ENCODE data around the gene FER. TPM values are rescaled to one million over a fixed set of nuclear protein-coding genes. Genes with fewer than 3 reads are reported as not detected.
A peak's percentile ranks its signal among the peaks of the same experiment; 100 is the strongest.

The FER gene
- total and polyA plus RNA-seq, 2 of the 13 experiments (the other 11 are each of a cell fraction or from before 2014, with no cell fraction given): 7.9 to 29.0 TPM

GRCh38 chr5:108727651-108728565, 19.8 kb upstream of the FER start (continued):
- TF ChIP-seq ZBTB25 (CRISPR knock-in tag; IDR thresholded peaks at IDR 0.05): peak; percentile 73; the same call in 1 of the 2 replicates
- no peak for TF ChIP-seq ZXDC (CRISPR knock-in tag; IDR thresholded peaks at IDR 0.05)
- no peak for TF ChIP-seq CREB3 (CRISPR knock-in tag; IDR thresholded peaks at IDR 0.05)
- 0 out of 2 replicates have a peak, but pooled peaks have one; percentile 32 for TF ChIP-seq HMG20B (CRISPR knock-in tag; conservative IDR thresholded peaks at IDR 0.05)
- no peak for TF ChIP-seq TCF7L2 (IDR thresholded peaks at IDR 0.05; ENCODE audit: low read depth, low read length)
- no peak for TF ChIP-seq JUND (CRISPR knock-in tag; IDR thresholded peaks at IDR 0.05)
- TF ChIP-seq, protein P1, sequence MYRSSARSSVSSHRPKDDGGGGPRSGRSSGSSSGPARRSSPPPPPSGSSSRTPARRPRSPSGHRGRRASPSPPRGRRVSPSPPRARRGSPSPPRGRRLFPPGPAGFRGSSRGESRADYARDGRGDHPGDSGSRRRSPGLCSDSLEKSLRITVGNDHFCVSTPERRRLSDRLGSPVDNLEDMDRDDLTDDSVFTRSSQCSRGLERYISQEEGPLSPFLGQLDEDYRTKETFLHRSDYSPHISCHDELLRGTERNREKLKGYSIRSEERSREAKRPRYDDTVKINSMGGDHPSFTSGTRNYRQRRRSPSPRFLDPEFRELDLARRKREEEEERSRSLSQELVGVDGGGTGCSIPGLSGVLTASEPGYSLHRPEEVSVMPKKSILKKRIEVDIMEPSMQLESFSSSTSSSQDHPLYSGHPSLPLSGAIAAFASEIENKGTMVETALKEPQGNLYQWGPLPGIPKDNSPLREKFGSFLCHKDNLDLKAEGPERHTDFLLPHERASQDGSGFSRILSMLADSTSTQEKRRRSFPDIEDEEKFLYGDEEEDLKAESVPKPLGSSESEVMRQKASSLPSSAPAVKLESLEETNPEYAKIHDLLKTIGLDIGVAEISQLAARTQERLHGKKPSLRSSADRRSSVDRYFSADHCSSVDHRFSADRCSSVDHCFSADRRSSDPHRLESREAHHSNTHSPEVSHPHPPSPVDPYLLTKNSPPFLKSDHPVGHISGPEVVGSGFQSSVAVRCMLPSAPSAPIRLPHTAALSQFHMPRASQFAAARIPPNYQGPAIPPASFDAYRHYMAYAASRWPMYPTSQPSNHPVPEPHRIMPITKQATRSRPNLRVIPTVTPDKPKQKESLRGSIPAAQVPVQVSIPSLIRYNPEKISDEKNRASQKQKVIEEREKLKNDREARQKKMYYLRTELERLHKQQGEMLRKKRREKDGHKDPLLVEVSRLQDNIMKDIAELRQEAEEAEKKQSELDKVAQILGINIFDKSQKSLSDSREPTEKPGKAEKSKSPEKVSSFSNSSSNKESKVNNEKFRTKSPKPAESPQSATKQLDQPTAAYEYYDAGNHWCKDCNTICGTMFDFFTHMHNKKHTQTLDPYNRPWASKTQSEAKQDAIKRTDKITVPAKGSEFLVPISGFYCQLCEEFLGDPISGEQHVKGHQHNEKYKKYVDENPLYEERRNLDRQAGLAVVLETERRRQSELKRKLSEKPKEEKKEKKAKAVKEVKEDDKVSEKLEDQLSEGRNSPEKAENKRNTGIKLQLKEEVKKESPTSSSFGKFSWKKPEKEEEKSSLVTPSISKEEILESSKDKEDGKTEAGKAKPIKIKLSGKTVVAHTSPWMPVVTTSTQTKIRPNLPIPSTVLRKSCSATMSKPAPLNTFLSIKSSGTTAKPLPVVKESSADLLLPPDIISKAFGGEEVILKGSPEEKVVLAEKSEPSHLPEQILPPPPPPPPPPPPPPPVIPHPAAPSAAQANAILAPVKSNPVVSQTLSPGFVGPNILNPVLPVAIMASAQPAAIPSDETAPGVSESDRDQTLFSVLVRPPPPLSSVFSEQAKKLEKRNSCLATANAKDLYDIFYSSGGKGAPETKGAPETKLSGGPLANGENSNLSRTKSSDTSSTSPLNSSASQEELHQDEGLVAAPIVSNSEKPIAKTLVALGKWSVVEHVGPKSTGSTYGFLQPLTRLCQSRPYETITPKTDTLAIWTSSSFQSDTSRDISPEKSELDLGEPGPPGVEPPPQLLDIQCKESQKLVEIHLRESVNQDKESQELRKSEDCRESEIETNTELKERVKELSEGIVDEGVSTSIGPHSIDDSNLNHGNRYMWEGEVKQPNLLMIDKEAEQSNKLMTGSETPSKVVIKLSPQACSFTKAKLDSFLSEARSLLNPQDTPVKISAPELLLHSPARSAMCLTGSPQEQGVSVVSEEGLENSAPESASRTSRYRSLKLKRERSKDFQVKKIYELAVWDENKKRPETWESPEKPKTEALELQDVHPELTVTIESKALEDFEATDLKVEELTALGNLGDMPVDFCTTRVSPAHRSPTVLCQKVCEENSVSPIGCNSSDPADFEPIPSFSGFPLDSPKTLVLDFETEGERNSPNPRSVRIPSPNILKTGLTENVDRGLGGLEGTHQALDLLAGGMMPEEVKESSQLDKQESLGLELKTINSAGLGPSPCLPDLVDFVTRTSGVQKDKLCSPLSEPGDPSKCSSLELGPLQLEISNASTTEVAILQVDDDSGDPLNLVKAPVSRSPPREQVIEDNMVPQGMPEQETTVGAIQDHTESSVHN (CRISPR knock-in tag; IDR thresholded peaks at IDR 0.05): no peak
- TF ChIP-seq, protein P2, sequence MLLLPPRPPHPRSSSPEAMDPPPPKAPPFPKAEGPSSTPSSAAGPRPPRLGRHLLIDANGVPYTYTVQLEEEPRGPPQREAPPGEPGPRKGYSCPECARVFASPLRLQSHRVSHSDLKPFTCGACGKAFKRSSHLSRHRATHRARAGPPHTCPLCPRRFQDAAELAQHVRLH (CRISPR knock-in tag; IDR thresholded peaks at IDR 0.05; ENCODE audit: borderline replicate concordance, low read depth): peak; percentile 74; the same call in 1 of the 2 replicates
- TF ChIP-seq RAD21 (CRISPR knock-in tag; IDR thresholded peaks at IDR 0.05): no peak
- TF ChIP-seq ELF3 (CRISPR knock-in tag; IDR thresholded peaks at IDR 0.05): no peak
- TF ChIP-seq REPIN1 (CRISPR knock-in tag; IDR thresholded peaks at IDR 0.05; ENCODE audit: borderline replicate concordance, low read depth): peak; percentile 43; the same call in 1 of the 2 replicates
- TF ChIP-seq SPEN (CRISPR knock-in tag; IDR thresholded peaks at IDR 0.05; ENCODE audit: low read depth): no peak; the same call in none of the 2 replicates
- TF ChIP-seq PAWR (CRISPR knock-in tag; IDR thresholded peaks at IDR 0.05; ENCODE audit: borderline replicate concordance): 0 out of 2 replicates have a peak, but pooled peaks have one; percentile 52
- TF ChIP-seq ARID2 (CRISPR knock-in tag; IDR thresholded peaks at IDR 0.05; ENCODE audit: borderline replicate concordance): no peak; the same call in 1 of the 2 replicates

All from HepG2 (cell line).